GM12891 (cell line): ENCODE measurements around the gene HSF5.

Experiments
- PAX5 ChIP-seq: IDR thresholded peaks from 2 replicates; pipeline ENCODE4 v1.6.1; 2011; ENCODE audit warnings: low read length, moderate library complexity, mild to moderate bottlenecking; ENCODE audit not compliant: insufficient read depth, severe bottlenecking
- POLR2A ChIP-seq: IDR thresholded peaks from 2 replicates; pipeline ENCODE4 v1.6.1; 2011; ENCODE audit warnings: low read depth, low read length, control low read depth
- POLR2AphosphoS5 ChIP-seq: IDR thresholded peaks from 2 replicates; pipeline ENCODE4 v1.6.1; 2011; ENCODE audit warnings: low read depth, low read length, control low read depth
- POU2F2 ChIP-seq: IDR thresholded peaks from 2 replicates; pipeline ENCODE4 v1.6.1; 2011; ENCODE audit warnings: low read depth, mild to moderate bottlenecking, control low read depth, low read length, moderate library complexity
- SPI1 ChIP-seq: IDR thresholded peaks from 2 replicates; pipeline ENCODE4 v1.6.1; 2011; ENCODE audit warnings: low read depth, low read length, control low read depth
- TAF1 ChIP-seq: IDR thresholded peaks from 2 replicates; pipeline ENCODE4 v1.6.1; 2011; ENCODE audit warnings: low read depth, low read length, control low read depth

GRCh38 chr17:58370716-58371115 is 117.5 kb downstream of the HSF5 start:
- TF ChIP-seq POU2F2 (no peak), POLR2AphosphoS5 (no peak), TAF1 (no peak), POLR2A (no peak), PAX5 (no peak), SPI1 (no peak)
